HG03432 (cell line): ENCODE measurements around the gene MAMDC2.

Experiments
- ATAC-seq: cut with Tn5 transposase; IDR thresholded peaks from one replicate; pipeline ENCODE4 v1.9.1; 2021; ENCODE audit warnings: mild to moderate bottlenecking, moderate library complexity; ENCODE audit not compliant: unreplicated experiment

Gene MAMDC2

DNA sequence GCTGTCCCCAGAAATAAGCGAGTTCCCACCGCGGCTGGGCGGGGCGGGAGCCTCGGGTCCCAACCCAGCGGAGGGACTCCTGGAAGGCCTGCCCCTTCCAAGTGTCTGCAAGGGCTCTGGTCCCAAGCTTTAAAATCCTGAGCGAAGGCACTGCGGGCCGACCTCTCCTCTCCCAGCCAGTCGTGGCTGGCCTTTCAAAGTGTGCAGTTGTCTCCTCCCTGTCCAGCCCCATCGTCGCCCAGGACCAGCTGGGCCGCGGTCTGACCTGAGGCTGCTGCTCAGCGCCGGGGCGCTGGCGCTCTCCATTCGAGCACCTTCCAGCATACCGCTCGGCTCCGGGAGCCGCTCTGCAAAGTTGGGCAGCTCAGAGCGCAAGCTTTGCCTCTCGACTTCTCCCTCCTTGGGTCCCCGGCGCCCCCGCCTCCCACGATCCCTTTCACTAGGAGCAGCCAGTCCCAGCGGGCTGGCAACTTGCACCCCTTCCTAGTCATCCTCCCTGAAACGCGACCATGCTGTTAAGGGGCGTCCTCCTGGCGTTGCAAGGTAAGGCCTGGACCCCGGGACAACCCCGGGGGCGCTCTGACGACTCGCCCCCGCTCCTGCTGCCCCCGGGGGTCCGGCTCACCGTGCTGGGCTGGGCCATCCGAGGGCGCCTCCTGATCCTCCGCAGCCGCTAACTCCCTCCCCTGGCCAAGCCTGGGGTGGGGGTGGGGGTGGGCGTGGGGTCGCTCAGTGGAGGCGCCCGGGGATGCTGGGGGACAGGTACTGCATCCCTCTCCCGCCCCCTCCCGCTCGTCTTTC lies at the start of gene MAMDC2:
TSS of gene MAMDC2 (plus strand) at position 160 of the 801 bp plus-strand sequence. CDS start at position 510, 350 bp downstream.
- no peak for ATAC-seq

DNA sequence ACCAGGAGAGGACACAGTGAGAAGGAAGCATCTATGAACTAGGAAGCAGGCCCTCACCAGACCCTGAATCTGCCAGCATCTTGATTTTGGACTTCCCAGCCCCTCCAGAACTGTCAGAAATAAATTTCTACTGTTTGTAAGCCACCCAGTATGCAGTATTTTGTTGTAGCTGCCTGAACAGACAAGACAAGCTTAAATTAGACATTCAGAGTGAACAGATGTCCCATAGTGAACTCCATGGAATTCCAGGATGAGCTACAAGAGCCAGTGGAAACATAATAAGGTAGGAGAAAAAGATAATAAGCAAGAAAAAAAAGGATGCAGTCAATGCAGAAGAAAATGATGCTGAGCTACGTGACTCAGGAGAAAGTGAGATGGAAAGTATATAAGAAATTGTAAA lies 47.8 kb upstream of the MAMDC2 start:
- no peak for ATAC-seq

- no peak for ATAC-seq
Measured at GRCh38 chr9:69996967-69997366, 46.7 kb upstream of the MAMDC2 start.

GRCh38 chr9:69997524-69997923 lies 46.1 kb upstream of the MAMDC2 start:
- no peak for ATAC-seq

- no peak for ATAC-seq
Measured at GRCh38 chr9:69999315-69999714, 44.3 kb upstream of the MAMDC2 start.

GRCh38 chr9:70000469-70000868 lies 43.2 kb upstream of the MAMDC2 start:
- no peak for ATAC-seq

- ATAC-seq, result no peak
Measured at GRCh38 chr9:70003901-70004714, 39.5 kb upstream of the MAMDC2 start.

DNA sequence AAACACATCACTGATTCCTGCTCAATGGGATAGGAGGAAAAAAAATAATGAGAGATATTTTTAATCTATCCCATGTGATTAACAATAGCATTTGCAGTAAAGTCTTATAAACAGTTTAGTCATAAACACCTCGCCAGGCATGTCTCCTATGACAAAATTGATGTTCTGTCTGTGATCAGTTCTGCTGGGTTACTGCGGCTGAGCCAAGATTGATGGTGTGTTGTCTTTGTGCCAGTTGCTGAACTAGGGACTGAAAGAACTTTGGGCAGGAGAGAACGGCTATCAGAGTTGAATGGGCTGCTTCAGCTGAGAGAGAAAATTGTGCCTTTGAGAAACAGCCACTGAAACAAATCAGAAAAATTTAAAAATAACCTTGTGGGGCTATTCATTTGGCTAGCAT lies 37.3 kb upstream of the MAMDC2 start:
- ATAC-seq, result no peak

GRCh38 chr9:70007831-70008230 lies 35.8 kb upstream of the MAMDC2 start:
- ATAC-seq, result no peak

DNA sequence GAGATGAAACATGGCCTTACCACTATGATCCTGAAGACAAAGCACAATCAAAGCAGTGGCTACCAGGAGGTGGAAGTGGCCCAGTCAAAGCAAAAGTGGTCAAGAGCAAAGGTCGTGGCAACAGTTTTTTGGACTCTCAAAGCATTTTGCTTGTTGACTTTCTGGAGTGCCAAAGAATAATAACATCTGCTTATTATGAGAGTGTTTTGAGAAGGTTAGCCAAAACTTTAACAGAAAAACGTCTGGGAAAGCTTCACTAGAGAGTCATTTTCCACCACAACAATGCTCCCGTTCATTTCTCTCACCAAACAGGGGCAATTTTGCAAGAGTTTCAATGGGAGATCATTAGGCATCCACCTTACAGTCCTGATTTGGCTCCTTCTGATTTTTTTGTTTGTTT lies 33.6 kb upstream of the MAMDC2 start:
- no peak for ATAC-seq

- no peak for ATAC-seq
Measured at GRCh38 chr9:70011366-70011765, 32.3 kb upstream of the MAMDC2 start.

- ATAC-seq, result no peak
Measured at GRCh38 chr9:70012569-70012968, 31.1 kb upstream of the MAMDC2 start.

DNA sequence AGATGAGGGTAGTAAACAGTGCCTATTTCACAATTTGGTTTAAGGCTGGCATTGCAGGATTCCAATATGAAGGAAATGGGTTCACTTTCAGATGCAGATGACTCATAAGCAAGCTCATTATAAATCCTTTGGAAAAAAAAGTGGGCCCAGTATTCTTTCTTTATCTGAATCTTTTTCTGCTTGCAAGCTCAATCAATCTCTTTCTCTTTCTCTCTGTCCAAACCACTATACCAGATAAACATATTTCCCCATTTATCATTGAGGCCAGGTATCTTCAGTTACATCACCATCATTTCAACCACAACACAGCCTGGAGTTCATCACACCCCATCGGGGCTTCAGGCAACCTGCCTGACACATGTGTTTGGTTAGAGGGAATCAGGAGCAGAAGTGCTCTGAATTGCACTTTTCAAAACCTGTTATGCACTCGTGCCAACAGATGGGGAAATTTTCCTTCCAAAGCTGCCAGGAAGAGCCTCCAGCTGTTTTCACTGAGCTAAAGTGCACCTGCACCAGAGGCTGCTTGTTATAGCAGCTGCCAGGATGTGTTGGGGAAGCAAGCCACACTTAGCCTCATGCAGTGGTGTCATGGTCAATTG lies 30.0 kb upstream of the MAMDC2 start:
- no peak for ATAC-seq

DNA sequence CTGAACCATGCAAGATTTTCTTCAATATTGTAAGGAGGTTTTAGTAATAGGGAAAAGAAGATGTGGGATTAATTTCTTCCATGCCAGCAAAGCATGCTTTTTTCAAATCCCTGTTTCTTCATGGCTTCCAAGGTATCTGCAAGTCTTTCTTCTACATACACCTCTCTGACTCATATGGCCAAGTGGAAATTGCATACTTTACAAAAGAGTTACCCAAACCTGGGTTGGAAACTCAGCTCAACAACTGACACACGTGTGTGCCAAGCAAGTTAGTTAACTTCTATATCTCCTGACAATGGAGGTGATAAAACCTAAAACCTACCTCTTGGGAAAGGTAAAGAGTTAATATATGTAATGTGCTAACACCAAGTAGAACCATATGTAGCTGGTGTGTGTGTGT lies 28.5 kb upstream of the MAMDC2 start:
- ATAC-seq, result no peak

DNA sequence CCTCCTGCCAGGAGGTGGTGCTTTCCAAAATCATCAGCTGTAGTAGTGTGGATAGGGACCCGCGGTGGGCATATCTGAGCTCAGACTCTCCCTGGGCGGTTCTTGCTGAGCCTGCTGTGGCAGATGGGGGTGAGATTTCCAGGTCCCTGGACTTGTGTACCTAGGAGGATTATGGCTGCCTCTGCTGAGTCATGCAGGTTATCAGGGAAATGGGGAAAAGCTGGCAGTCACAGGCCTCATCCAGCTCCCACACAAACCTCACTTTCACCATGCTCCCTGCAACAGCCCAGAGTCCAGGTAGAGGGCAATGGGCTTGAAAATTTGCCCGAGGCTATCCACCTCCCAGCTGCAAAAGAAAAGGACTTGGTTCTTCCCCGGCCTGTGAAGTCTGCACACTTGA lies 23.4 kb upstream of the MAMDC2 start:
- ATAC-seq, result no peak

- no peak for ATAC-seq
Measured at GRCh38 chr9:70020991-70021571, 22.6 kb upstream of the MAMDC2 start.

DNA sequence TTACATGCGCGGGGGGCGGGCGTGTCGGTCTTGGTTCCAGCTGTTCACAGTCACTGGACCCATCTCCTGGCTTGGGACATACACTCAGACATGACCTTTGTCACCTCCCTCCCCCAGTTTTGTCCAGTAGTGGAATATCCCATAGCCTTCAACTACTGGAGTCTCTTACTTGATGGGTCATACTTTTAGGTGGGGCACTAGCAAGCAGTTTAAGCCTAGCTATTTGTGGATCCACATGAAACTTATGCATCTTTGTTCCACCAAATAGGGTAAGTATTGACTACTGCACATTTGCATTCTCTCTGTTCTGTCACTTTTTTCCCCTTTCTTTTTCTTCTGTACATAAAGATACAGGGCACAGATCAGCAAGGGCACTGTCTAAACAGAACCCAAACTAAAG lies 15.4 kb upstream of the MAMDC2 start:
- ATAC-seq, result no peak

DNA sequence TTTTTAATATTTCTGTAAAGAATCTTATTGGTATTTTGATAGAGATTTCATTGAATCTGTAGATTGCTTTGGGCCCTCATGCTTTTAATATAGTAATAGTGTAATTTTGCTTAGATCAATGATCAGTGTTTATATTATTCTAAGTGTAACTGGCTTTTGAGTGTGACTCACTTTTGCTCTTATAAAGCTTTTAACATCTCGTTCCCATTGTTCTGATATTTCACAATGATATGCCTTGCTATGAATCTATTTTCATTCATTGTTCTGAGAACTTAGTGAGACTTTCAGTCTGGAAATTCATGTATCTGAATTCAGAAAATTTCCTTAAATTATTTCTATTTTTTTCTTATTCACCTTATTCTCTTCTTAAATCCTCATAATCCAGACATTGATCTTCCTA lies 13.5 kb upstream of the MAMDC2 start:
- no peak for ATAC-seq

GRCh38 chr9:70031141-70031545 lies 12.5 kb upstream of the MAMDC2 start:
- ATAC-seq, result no peak

GRCh38 chr9:70034271-70034711 lies 9.4 kb upstream of the MAMDC2 start:
- ATAC-seq, result no peak

- ATAC-seq, result no peak
Measured at GRCh38 chr9:70035691-70036090, 8.0 kb upstream of the MAMDC2 start.
